Activated CD8-positive, alpha-beta T cell treated with anti-CD3 and anti-CD28 coated beads for 36 hours (primary cell): ENCODE measurements around the gene KCNAB1. TPM values are rescaled to one million over a fixed set of nuclear protein-coding genes. Genes with fewer than 3 reads are reported as not detected.

Source experiments
- ATAC-seq: fragments of 200-7000 bp; cut with Tn5 transposase; one replicate; pipeline ENCODE4 v1.10.0; 2021; ENCODE audit warnings: mild to moderate bottlenecking, moderate library complexity
- CTCF ChIA-PET: fragments of 350-600 bp; sonication (Branson Sonifier 250); formaldehyde crosslinking; loops from one replicate; lab custom pipeline; 2021; ENCODE audit warnings: antibody characterized with exemption; lab: Charles Lee
- POLR2A ChIA-PET: fragments of 350-600 bp; sonication (Branson Sonifier 250); formaldehyde crosslinking; loops from one replicate; lab custom pipeline; 2021; ENCODE audit warnings: antibody characterized with exemption; lab: Charles Lee
- DNase-seq: peaks from one replicate; pipeline ENCODE4 v3.0.0-alpha.2; 2020
- H3K27ac Mint-ChIP-seq: one replicate; pipeline ENCODE4 v1.8.0; 2021; ENCODE audit warnings: mild to moderate bottlenecking, mixed read lengths
- H3K27me3 Mint-ChIP-seq: one replicate; pipeline ENCODE4 v1.8.0; 2021; ENCODE audit warnings: mixed read lengths
- H3K36me3 Mint-ChIP-seq: one replicate; pipeline ENCODE4 v1.8.0; 2021; ENCODE audit warnings: low read depth, mixed read lengths
- H3K4me1 Mint-ChIP-seq: one replicate; pipeline ENCODE4 v1.8.0; 2021; ENCODE audit warnings: low read depth, mixed read lengths
- H3K4me3 Mint-ChIP-seq: one replicate; pipeline ENCODE4 v1.8.0; 2021; ENCODE audit warnings: mild to moderate bottlenecking, moderate library complexity, mixed read lengths
- H3K9me3 Mint-ChIP-seq: one replicate; pipeline ENCODE4 v1.8.0; 2021; ENCODE audit warnings: mixed read lengths
- intact Hi-C: fragments of 100-400 bp; cut with micrococcal nuclease; formaldehyde crosslinking; loops from one replicate; pipeline ENCODE4 v1.10.0; 2022
- total RNA-seq, 2 experiments: library from RNA; stranded (reverse); gene quantifications; one replicate each; pipeline ENCODE4 v1.2.3, GENCODE V29; 2021
- TF ChIP-seq, protein P1 (sequence below): fragments of 200-600 bp; IDR thresholded peaks from one replicate; pipeline ENCODE4 v1.8.0; 2022; ENCODE audit warnings: antibody characterized with exemption, mild to moderate bottlenecking

KCNAB1 gene
- total RNA-seq, 2 experiments from 2014 or later, result not detected

DNA sequence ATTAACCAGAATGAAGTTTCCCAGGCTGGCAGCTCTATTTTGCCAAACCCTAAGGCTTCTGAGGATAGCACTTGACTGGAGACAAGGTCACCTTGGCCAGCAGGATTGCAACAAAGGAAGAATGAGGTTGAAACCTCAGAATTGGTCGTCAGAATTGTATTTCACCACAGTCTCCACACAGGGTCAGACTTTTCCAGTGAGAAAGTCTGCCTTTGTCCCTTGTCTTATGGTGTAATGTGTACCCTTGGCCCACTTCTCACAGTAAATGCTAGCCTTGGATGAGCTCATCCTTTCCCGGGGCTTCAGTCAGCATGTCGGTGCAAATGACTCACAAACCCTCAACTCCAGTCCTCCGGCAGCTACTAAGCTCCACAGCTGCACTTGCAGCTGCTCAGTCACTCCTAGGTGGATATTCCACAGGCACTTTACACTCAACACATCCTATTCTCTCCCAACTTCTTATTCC is 414.8 kb downstream of the KCNAB1 start:
- H3K9me3 Mint-ChIP-seq, result no peaks in the 10 kb centered on the region
- H3K27me3 Mint-ChIP-seq, result no peaks in the 10 kb centered on the region
- ATAC-seq (peak; percentile 80), DNase-seq (peak; percentile 47)
- peaks cover 7% of the 10 kb centered on the region for H3K4me1 Mint-ChIP-seq
- H3K27ac Mint-ChIP-seq, result no peak overlapping the region
- intact Hi-C loops, result no loop called here
- H3K4me3 Mint-ChIP-seq, result no peak overlapping the region
- TF ChIP-seq, protein P1, sequence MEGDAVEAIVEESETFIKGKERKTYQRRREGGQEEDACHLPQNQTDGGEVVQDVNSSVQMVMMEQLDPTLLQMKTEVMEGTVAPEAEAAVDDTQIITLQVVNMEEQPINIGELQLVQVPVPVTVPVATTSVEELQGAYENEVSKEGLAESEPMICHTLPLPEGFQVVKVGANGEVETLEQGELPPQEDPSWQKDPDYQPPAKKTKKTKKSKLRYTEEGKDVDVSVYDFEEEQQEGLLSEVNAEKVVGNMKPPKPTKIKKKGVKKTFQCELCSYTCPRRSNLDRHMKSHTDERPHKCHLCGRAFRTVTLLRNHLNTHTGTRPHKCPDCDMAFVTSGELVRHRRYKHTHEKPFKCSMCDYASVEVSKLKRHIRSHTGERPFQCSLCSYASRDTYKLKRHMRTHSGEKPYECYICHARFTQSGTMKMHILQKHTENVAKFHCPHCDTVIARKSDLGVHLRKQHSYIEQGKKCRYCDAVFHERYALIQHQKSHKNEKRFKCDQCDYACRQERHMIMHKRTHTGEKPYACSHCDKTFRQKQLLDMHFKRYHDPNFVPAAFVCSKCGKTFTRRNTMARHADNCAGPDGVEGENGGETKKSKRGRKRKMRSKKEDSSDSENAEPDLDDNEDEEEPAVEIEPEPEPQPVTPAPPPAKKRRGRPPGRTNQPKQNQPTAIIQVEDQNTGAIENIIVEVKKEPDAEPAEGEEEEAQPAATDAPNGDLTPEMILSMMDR, result no peak
- CTCF ChIA-PET, result interaction anchor here (0.7 to 1.6 kb wide), 3 partner anchors 25 to 385 kb away, joined by 3 to 5 read pairs (median 4); no protein-coding TSS in a partner anchor
- POLR2A ChIA-PET, result interaction anchor here (1.3 kb wide), 1 partner anchor 20 kb away, joined by 4 read pairs; the partner anchor contains the start of gene SSR3
- peaks cover 10% of the 10 kb centered on the region for H3K36me3 Mint-ChIP-seq

DNA sequence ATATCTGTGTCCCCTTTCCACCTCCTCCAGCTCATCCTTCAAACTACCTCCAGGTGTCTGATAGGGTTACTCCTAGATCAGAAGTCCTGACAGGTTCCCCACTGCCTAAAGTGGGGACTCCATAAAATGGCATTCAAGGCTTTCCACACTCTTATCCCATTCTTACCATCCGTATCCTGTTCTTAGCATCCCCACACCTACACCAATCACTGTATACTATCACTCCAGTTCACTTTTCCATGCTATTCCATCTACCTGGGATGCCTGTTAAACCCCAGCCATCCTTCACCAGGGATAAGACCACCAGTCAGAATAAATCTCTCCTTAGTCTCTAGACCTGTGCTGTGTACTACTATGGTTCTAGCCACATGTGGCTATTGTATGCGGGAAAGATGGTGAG is 415.4 kb downstream of the KCNAB1 start:
- TF ChIP-seq, protein P1, result no peak
- ATAC-seq (no peak), DNase-seq (no peak)
- Mint-ChIP-seq H3K27me3 (no peaks in the 10 kb centered on the region), H3K9me3 (no peaks in the 10 kb centered on the region), H3K4me3 (no peak overlapping the region), H3K4me1 (peaks cover 7% of the 10 kb centered on the region), H3K36me3 (peaks cover 12% of the 10 kb centered on the region), H3K27ac (no peak overlapping the region)
- intact Hi-C loops, result no loop called here
- POLR2A ChIA-PET, result interaction anchor here (1.3 kb wide), 1 partner anchor 19 kb away, joined by 4 read pairs; the partner anchor contains the start of gene SSR3
- CTCF ChIA-PET, result interaction anchor here (1.4 to 1.6 kb wide), 2 partner anchors 26 to 385 kb away, joined by 4 to 5 read pairs; no protein-coding TSS in a partner anchor

DNA sequence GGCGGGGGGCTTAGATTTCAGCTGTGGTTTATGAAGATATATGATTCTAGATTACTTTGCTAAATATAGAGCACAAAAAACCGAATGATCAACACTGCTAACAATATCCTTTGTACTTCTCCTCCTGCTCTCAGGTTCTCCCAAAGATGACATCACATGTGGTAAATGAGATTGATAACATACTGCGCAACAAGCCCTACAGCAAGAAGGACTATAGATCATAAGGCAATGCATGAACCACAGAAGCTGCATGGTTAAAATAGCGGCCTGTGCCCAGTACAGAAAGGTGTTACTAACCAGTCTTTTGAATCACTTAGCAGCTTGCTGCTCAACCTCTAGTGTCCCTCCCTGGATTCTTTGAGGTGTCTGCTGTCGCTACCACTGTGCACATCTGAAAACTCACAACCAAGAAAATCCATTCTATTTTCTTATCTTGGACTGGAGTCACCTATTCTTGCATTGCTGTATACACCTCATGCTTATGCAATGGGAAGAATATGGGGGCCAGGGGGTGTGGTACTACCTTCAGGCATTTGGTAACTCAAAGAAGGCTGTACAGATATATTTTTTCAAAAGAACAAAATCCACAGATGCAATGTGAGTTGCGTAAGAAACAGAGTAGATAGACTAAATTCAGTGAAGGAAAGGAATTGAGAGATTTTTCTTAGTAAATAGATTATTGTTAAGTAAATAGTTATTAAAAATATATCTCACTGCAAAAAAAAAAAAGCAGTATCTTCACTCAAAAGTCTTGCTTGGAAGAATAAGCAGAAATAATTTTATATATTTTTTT is 416.3 kb downstream of the KCNAB1 start:
- Mint-ChIP-seq H3K27ac (no peak overlapping the region), H3K9me3 (no peaks in the 10 kb centered on the region), H3K36me3 (peaks cover 16% of the 10 kb centered on the region), H3K4me1 (peaks cover 7% of the 10 kb centered on the region), H3K27me3 (no peaks in the 10 kb centered on the region), H3K4me3 (no peak overlapping the region)
- CTCF ChIA-PET, result no interaction called here
- DNase-seq (no peak), ATAC-seq (no peak)
- POLR2A ChIA-PET, result interaction anchor here (0.9 kb wide), 1 partner anchor 11 kb away, joined by 3 read pairs; no protein-coding TSS in a partner anchor
- intact Hi-C loops, result no loop called here
- TF ChIP-seq, protein P1, result no peak

DNA sequence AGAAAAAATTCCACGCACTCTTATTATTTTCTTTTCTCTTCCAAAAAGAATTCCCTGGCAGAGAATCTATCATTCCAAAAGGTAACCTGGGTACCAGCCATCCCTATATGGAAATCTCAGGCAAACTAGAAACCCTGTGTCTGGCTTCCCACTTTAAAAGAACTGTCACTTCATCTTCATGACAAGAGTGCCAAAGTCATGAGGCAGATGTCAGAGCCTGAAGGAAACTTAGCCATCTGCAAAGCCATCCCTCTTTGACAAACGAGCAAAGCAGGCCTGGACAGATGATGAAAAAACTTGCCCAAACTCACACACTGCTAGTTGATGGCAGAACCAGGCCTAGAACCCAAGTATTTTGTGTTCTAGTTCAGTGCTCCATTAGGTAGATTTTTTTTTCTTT is 418.7 kb downstream of the KCNAB1 start:
- POLR2A ChIA-PET, result no interaction called here
- H3K36me3 Mint-ChIP-seq, result peaks cover 26% of the 10 kb centered on the region
- intact Hi-C loops, result no loop called here

More for the DNA sequence above, 418.7 kb downstream of the KCNAB1 start:
- ATAC-seq (no peak), DNase-seq (no peak)
- Mint-ChIP-seq H3K4me3 (no peak overlapping the region), H3K4me1 (peaks cover 7% of the 10 kb centered on the region), H3K27ac (no peak overlapping the region), H3K9me3 (no peaks in the 10 kb centered on the region), H3K27me3 (no peaks in the 10 kb centered on the region)
- TF ChIP-seq, protein P1, result no peak
- CTCF ChIA-PET, result interaction anchor here (1.0 to 1.7 kb wide), 4 partner anchors 10 to 134 kb away, joined by 3 to 5 read pairs (median 4); no protein-coding TSS in a partner anchor
